Germinal center (tissue), 1 donor: ENCODE data around the gene SLC25A33.

Experiments
- DNase-seq: peaks from one replicate; pipeline ENCODE4 v3.0.0; 2012; ENCODE audit warnings: mixed read lengths, low spot score

SLC25A33 gene

GRCh38 chr1:9601942-9602793, 62.9 kb downstream of the SLC25A33 start:
- DNase-seq = no peak

GRCh38 chr1:9602794-9603167, 63.5 kb downstream of the SLC25A33 start:
- DNase-seq = no peak

GRCh38 chr1:9603307-9603706, 64.0 kb downstream of the SLC25A33 start:
- no peak for DNase-seq

- no peak for DNase-seq
These were observed 64.8 kb downstream of the SLC25A33 start for GRCh38 chr1:9603766-9604753.

GRCh38 chr1:9604836-9605235, 65.6 kb downstream of the SLC25A33 start:
- no peak for DNase-seq

- no peak for DNase-seq
These were observed 66.7 kb downstream of the SLC25A33 start for GRCh38 chr1:9605946-9606455.

- DNase-seq = no peak
These were observed 67.2 kb downstream of the SLC25A33 start for GRCh38 chr1:9606458-9606857.

- no peak for DNase-seq
These were observed 67.7 kb downstream of the SLC25A33 start for GRCh38 chr1:9606948-9607347.

- no peak for DNase-seq
These were observed 68.1 kb downstream of the SLC25A33 start for GRCh38 chr1:9607352-9607751.

GRCh38 chr1:9609998-9610397, 70.7 kb downstream of the SLC25A33 start:
- no peak for DNase-seq

GRCh38 chr1:9610548-9610947, 71.3 kb downstream of the SLC25A33 start:
- no peak for DNase-seq

- no peak for DNase-seq
These were observed 72.5 kb downstream of the SLC25A33 start for GRCh38 chr1:9611716-9612115.

GRCh38 chr1:9612162-9612845, 73.0 kb downstream of the SLC25A33 start:
- DNase-seq = no peak

- DNase-seq = no peak
These were observed 73.8 kb downstream of the SLC25A33 start for GRCh38 chr1:9612871-9613624.

GRCh38 chr1:9613625-9614299, 74.5 kb downstream of the SLC25A33 start:
- DNase-seq = no peak

- peak; percentile 70 for DNase-seq
These were observed 76.2 kb downstream of the SLC25A33 start for GRCh38 chr1:9615316-9616063.

GRCh38 chr1:9618909-9619679, 79.8 kb downstream of the SLC25A33 start:
- DNase-seq = no peak

- DNase-seq = no peak
These were observed 81.8 kb downstream of the SLC25A33 start for GRCh38 chr1:9621032-9621431.

GRCh38 chr1:9624081-9624480, 84.8 kb downstream of the SLC25A33 start:
- DNase-seq = no peak
